Measurements from ENCODE around the gene FAM98A.
A peak's percentile ranks its signal among the peaks of the same experiment; 100 is the strongest.

FAM98A gene

GRCh38 chr2:33595385-33595784, 3.7 kb downstream of the FAM98A start:
- DNase-seq = no peak

DNA sequence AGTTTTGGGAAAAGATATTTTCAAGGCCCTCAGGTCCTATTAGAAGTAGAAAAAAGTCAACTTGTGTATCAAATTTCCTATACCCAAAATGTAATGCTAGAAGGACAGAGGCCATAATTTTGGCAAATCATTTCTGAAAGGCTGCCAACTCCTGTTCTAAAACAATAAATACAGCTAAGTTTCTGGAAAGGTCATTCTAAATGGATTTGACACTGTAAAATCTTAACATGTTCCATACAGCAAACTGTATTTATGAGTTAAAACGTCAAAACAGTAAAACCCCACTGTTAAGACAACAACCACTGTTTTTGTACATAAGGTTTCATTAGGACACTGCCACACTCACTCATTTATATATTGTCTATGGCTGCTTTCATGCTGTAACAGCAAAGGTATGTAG, 9.7 kb downstream of the FAM98A start:
- DNase-seq = no peak

- DNase-seq = no peak
These were observed 10.9 kb downstream of the FAM98A start for GRCh38 chr2:33588232-33588631.

DNA sequence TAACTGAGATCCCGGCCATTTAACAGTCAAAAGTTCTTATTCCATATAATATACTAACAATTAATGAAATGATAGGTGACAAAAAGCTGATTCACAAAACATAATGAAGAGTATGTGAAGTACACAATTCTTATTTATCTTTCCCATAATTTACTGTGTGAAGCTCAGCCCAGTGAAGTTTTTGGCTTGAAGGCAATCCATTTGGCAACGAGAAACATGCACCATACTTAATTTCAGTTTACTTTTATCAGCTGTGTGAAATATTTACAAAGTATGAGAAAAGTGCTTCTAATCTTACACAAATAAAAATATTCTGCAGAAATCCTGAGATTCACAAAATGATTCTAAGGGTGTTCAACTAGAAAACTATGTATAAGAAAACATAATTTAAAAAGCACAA, 12.3 kb downstream of the FAM98A start:
- DNase-seq = no peak

GRCh38 chr2:33583194-33583938, 15.7 kb downstream of the FAM98A start:
- DNase-seq = peak; percentile 25

DNA sequence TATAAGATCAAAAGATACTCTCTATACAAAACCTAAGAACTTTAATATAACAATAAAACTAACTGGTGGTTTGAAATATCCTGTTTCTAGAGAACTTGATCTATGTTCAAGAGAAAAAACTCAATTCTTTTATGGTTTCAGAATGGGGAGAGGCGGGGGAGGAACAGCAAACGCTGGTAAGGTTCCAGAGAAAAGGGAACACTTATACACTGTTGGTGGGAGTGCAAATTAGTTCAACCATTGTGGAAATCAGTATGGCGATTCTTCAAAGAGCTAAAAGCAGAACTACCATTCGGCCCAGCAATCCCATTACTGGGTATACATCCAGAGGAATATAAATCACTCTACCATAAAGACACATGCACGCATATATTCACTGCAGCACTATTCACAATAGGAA, 17.2 kb downstream of the FAM98A start:
- no peak for DNase-seq

DNA sequence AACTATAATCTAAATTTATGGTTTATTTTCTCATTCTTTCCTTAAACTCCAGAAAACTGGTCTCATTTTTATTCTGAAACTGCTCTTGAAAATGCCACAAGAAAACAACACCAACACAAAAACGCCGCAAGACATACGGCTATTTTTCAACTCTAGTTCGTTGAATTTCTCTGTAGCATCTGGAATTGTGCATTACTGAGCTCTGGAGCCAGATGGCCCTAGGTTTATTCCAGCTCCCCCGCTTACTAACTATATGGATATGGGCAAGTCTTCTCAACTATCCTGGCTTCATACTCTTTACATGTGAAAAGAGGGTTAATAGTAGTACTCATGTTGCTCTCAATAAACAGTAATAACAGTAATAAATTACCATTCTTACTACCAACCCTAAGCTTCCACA, 19.9 kb downstream of the FAM98A start:
- no peak for DNase-seq

- DNase-seq = no peak
These were observed 21.4 kb downstream of the FAM98A start for GRCh38 chr2:33577668-33578067.

DNA sequence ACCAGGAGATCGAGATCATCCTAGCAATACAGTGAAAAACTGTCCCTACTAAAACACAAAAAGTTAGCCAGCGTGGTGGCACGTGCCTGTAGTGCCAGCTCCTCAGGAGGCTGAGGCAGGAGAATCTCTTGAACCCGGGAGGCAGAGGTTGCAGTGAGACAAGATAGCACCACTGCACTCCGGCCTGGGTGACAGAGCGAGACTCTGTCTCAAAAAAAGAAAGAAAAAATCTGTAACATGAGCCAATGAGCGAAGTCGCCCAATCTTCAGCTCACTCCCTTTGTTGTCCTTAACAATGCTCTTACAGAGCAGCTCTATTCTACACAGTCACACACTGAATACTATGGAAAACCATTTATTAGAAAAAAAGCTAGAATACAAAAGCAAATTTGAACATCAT, 22.0 kb downstream of the FAM98A start:
- DNase-seq = no peak

- DNase-seq = no peak
These were observed 25.4 kb downstream of the FAM98A start for GRCh38 chr2:33573657-33574056.

DNA sequence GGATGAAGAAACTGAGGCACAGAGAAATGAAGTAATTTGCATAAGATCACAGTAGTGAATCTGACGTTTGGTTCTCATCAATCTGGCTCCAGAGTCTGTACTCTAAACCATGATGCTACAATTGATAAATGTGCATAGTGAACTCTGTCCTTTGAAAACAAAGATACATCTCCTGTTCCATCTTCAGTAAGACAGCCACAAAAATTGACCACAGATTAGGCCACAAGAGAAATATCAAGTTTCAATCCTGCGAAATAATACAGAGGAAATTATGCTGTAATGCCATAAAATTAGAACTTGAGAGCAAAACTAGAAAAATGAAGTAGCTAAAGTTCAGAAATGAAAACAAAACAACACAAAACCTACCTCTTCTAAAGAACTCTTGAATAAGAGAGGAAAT, 28.4 kb downstream of the FAM98A start:
- no peak for DNase-seq

GRCh38 chr2:33561872-33562271, 37.2 kb downstream of the FAM98A start:
- DNase-seq = no peak

DNA sequence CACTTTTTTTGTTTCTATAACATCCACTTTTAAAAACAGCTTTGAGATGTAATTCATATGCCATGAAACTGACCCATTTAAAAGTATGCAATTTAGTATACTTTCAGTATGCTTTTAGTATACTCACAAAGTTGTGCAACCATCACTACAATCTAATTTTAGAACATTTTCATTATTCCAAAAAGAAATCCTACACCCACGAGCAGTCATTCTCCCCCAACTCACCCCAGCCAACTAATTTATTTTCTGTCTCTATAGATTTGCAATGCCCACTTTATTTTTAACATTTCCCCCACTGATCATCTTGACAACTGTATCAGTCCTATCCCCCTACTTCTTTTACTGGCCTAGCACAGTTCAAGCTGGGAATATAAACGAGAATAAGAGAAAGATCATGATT, 39.1 kb downstream of the FAM98A start:
- no peak for DNase-seq

GRCh38 chr2:33559328-33559727, 39.8 kb downstream of the FAM98A start:
- DNase-seq = no peak

DNA sequence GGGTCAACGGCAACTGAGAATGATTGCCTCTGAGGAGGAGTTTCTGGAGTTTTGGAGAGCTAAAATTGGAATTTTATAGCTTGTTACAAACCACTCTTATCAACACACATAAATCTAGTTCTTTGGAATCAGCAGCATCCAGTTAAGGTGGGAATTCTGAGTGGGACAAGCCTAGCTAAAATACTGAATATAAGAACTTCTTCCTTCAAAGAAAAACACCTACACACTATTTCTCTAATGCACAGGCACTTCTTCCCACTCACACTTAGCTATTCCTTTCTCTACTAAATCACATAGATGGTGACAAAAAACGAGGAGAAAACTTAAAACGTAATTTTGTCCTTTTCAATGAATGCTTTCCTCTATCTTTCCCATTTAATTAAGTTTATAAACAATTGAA, 43.4 kb downstream of the FAM98A start:
- DNase-seq = no peak

GRCh38 chr2:33552758-33553461, 46.2 kb downstream of the FAM98A start:
- DNase-seq = no peak

GRCh38 chr2:33550206-33550605, 48.9 kb downstream of the FAM98A start:
- no peak for DNase-seq

- no peak for DNase-seq
These were observed 57.9 kb downstream of the FAM98A start for GRCh38 chr2:33541243-33541642.

DNA sequence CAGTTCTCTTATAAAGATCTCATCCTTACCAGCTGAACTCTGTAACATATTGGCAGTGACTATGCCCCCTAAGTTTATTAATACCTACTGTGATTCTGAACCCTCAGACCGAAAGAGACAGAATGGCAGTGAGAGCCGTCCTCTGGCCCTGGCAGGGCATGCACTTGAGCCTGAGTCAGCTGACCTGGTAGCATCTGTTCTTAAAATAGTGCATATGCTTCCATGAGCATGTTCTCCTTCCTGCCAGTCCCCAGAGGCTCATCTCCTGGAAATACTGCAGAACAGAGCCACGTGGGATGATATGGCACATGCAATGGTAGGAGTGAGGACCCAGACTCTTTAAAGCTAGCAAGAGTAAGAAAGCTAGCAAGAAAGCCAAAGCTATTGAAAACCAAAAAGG, 63.7 kb downstream of the FAM98A start:
- no peak for DNase-seq

Measured in activated CD4-positive, alpha-beta T cell treated with anti-CD3 and anti-CD28 coated beads, Interleukin-2, amount 50 U/mL, for 16 hours (primary cell).